ENCODE data around the gene CIDEB.

- TF ChIP-seq CTCF (IDR thresholded peaks at IDR 0.05) (no peak), POLR2A (IDR thresholded peaks at IDR 0.05) (no peak)
These were observed 26.8 kb downstream of the CIDEB start for GRCh38 chr14:24280797-24281460.

Data from ovary (tissue), 3 donors.